Hepatocyte (in vitro differentiated cells): ENCODE data around the gene PRPS2. TPM values are rescaled to one million over a fixed set of nuclear protein-coding genes. Genes with fewer than 3 reads are reported as not detected.

ENCODE experiments used
- DNase-seq: peaks from one replicate; pipeline ENCODE4 v3.0.0-alpha.2; 2016; ENCODE audit warnings: low spot score
- H2AFZ ChIP-seq: fragments of 200-600 bp; sonication (generic); 2 replicates; pipeline ENCODE4 v1.6.0; 2016; ENCODE audit warnings: antibody characterized with exemption, mild to moderate bottlenecking
- H3K27ac ChIP-seq: fragments of 200-600 bp; sonication (generic); 2 replicates; pipeline ENCODE4 v1.5.1; 2016; ENCODE audit warnings: mild to moderate bottlenecking
- H3K27me3 ChIP-seq: fragments of 200-600 bp; sonication (generic); 2 replicates; pipeline ENCODE4 v1.6.1; 2016
- H3K36me3 ChIP-seq: fragments of 200-600 bp; sonication (generic); replicated peaks from 2 replicates; pipeline ENCODE4 v1.5.1; 2016; ENCODE audit warnings: low read depth; ENCODE audit not compliant: insufficient read depth
- H3K4me1 ChIP-seq: fragments of 200-600 bp; sonication (generic); 2 replicates; pipeline ENCODE4 v1.5.1; 2016; ENCODE audit warnings: mild to moderate bottlenecking, moderate library complexity; ENCODE audit not compliant: insufficient read depth
- H3K4me2 ChIP-seq: fragments of 200-600 bp; sonication (generic); 2 replicates; pipeline ENCODE4 v1.6.0; 2016
- H3K4me3 ChIP-seq: fragments of 200-600 bp; sonication (generic); 2 replicates; pipeline ENCODE4 v1.5.1; 2016; ENCODE audit warnings: mild to moderate bottlenecking
- H3K79me2 ChIP-seq: fragments of 200-600 bp; sonication (generic); 2 replicates; pipeline ENCODE4 v1.6.0; 2017; ENCODE audit warnings: mild to moderate bottlenecking
- H3K9me2 ChIP-seq: fragments of 200-600 bp; sonication (generic); replicated peaks from 2 replicates; pipeline ENCODE4 v1.6.0; 2017; ENCODE audit warnings: mild to moderate bottlenecking; ENCODE audit not compliant: insufficient read depth
- H3K9me3 ChIP-seq: fragments of 200-600 bp; sonication (generic); 2 replicates; pipeline ENCODE4 v1.5.1; 2016; ENCODE audit warnings: low read depth, mild to moderate bottlenecking
- H4K20me1 ChIP-seq: fragments of 200-600 bp; sonication (generic); 2 replicates; pipeline ENCODE4 v1.6.0; 2016; ENCODE audit warnings: mild to moderate bottlenecking; ENCODE audit not compliant: insufficient read depth, poor library complexity, severe bottlenecking
- EZH2 ChIP-seq: fragments of 200-600 bp; sonication (generic); IDR thresholded peaks from 2 replicates; pipeline ENCODE4 v1.6.1; 2016; ENCODE audit warnings: antibody characterized with exemption, mild to moderate bottlenecking, borderline replicate concordance
- EZH2phosphoT487 ChIP-seq: fragments of 200-600 bp; sonication (generic); IDR thresholded peaks from one replicate; pipeline ENCODE4 v1.6.1; 2018; ENCODE audit warnings: antibody characterized with exemption, mild to moderate bottlenecking, low read depth, moderate library complexity; ENCODE audit not compliant: unreplicated experiment, severe bottlenecking
- WGBS: methylation state at CpG from one replicate; pipeline ENCODE4 v1.1.6; 2016; ENCODE audit warnings: low lambda C conversion rate; ENCODE audit errors: missing lambda C conversion rate; 5-methylcytosine and 5-hydroxymethylcytosine counted together
- polyA plus RNA-seq: library from polyadenylated mRNA; unstranded; fragments of >200 nt; fragmentation: Nextera tagmentation; extraction: Ambion mirVana; gene quantifications from 2 replicates; pipeline ENCODE4 v1.2.1, GENCODE V29; 2016
- total RNA-seq: library from RNA; depleted of rRNA; stranded (reverse); fragments of >200 nt; gene quantifications from 2 replicates; pipeline ENCODE4 v1.2.3, GENCODE V29; 2014
- TF ChIP-seq, protein P1 (sequence below): fragments of 200-600 bp; sonication (generic); IDR thresholded peaks from 2 replicates; pipeline ENCODE4 v1.5.1; 2016; ENCODE audit warnings: antibody characterized with exemption, mild to moderate bottlenecking; ENCODE audit not compliant: poor library complexity

The PRPS2 gene
- total and polyA plus RNA-seq, 2 experiments from 2014 or later = 60.8 to 64.1 TPM

GRCh38 chrX:12751887-12752286 is 39.3 kb upstream of the PRPS2 start:
- H3K27me3 ChIP-seq = no peaks in the 10 kb centered on the region
- no peaks in the 10 kb centered on the region for H3K4me1 ChIP-seq
- no peak for DNase-seq
- 43% methylated on average over 1 of the region's 1 CpG for WGBS
- no peaks in the 10 kb centered on the region for H3K79me2 ChIP-seq
- TF ChIP-seq, protein P1, sequence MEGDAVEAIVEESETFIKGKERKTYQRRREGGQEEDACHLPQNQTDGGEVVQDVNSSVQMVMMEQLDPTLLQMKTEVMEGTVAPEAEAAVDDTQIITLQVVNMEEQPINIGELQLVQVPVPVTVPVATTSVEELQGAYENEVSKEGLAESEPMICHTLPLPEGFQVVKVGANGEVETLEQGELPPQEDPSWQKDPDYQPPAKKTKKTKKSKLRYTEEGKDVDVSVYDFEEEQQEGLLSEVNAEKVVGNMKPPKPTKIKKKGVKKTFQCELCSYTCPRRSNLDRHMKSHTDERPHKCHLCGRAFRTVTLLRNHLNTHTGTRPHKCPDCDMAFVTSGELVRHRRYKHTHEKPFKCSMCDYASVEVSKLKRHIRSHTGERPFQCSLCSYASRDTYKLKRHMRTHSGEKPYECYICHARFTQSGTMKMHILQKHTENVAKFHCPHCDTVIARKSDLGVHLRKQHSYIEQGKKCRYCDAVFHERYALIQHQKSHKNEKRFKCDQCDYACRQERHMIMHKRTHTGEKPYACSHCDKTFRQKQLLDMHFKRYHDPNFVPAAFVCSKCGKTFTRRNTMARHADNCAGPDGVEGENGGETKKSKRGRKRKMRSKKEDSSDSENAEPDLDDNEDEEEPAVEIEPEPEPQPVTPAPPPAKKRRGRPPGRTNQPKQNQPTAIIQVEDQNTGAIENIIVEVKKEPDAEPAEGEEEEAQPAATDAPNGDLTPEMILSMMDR = no peak
- TF ChIP-seq EZH2 = no peak
- no peak for TF ChIP-seq EZH2phosphoT487
- H3K36me3 ChIP-seq = no peaks in the 10 kb centered on the region
- H3K4me2 ChIP-seq = no peak overlapping the region
- no peaks in the 10 kb centered on the region for H3K9me2 ChIP-seq
- no peak overlapping the region for H3K27ac ChIP-seq
- no peaks in the 10 kb centered on the region for H4K20me1 ChIP-seq
- H3K9me3 ChIP-seq = no peaks in the 10 kb centered on the region
- no peak overlapping the region for H3K4me3 ChIP-seq
- H2AFZ ChIP-seq = no peak overlapping the region

DNA sequence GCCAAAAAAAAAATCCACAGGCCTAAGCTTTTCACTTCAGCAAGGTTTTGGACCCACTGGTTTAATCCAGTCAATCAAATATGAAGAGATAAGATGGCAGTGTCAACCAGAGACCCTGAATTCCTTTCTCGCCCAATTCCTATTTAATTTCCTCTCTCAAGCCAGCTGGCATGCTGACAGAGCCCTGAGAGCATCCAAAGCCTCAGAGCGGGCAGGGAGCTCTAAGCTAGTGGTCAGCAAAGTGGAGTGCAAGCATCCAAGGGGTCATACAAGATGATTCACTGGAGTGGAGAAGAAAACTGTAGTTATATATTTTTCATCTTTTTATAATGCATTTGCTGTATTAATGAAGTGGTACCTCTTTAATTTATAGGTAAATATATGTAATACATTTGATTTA is 37.8 kb upstream of the PRPS2 start:
- Histone ChIP-seq H3K27me3 (no peaks in the 10 kb centered on the region), H3K27ac (no peak overlapping the region), H3K36me3 (no peaks in the 10 kb centered on the region), H3K4me2 (no peak overlapping the region), H3K4me3 (no peak overlapping the region), H3K9me2 (no peaks in the 10 kb centered on the region), H4K20me1 (no peaks in the 10 kb centered on the region), H3K4me1 (no peaks in the 10 kb centered on the region), H3K9me3 (no peaks in the 10 kb centered on the region), H3K79me2 (no peaks in the 10 kb centered on the region), H2AFZ (no peak overlapping the region)
- WGBS = 64% methylated on average over 2 of the region's 2 CpGs
- TF ChIP-seq EZH2 (no peak), EZH2phosphoT487 (no peak)
- TF ChIP-seq, protein P1 = no peak
- no peak for DNase-seq

- Histone ChIP-seq H3K27me3 (no peaks in the 10 kb centered on the region), H3K9me2 (no peaks in the 10 kb centered on the region), H3K9me3 (no peaks in the 10 kb centered on the region), H3K27ac (no peak overlapping the region), H3K79me2 (no peaks in the 10 kb centered on the region), H3K4me2 (no peak overlapping the region), H3K36me3 (no peaks in the 10 kb centered on the region), H3K4me3 (no peak overlapping the region), H3K4me1 (no peaks in the 10 kb centered on the region), H2AFZ (no peak overlapping the region), H4K20me1 (no peaks in the 10 kb centered on the region)
- WGBS = 52% methylated on average over 3 of the region's 3 CpGs
- TF ChIP-seq EZH2 = no peak
- no peak for TF ChIP-seq EZH2phosphoT487
- TF ChIP-seq, protein P1 = no peak
- no peak for DNase-seq
Observed at GRCh38 chrX:12758291-12758690, 32.9 kb upstream of the PRPS2 start.

- Histone ChIP-seq H4K20me1 (no peaks in the 10 kb centered on the region), H3K79me2 (no peaks in the 10 kb centered on the region), H3K27me3 (no peaks in the 10 kb centered on the region), H3K9me2 (no peaks in the 10 kb centered on the region), H3K27ac (no peak overlapping the region), H3K4me1 (no peaks in the 10 kb centered on the region), H3K4me2 (no peak overlapping the region), H3K4me3 (no peak overlapping the region), H3K9me3 (no peaks in the 10 kb centered on the region), H2AFZ (no peak overlapping the region), H3K36me3 (no peaks in the 10 kb centered on the region)
- no peak for DNase-seq
- WGBS = 26% methylated on average over 2 of the region's 2 CpGs
- TF ChIP-seq, protein P1 = no peak
- no peak for TF ChIP-seq EZH2phosphoT487
- no peak for TF ChIP-seq EZH2
Observed at GRCh38 chrX:12767856-12768255, 23.4 kb upstream of the PRPS2 start.
